K562 (cell line): ENCODE data around the gene SNCB. TPM values are rescaled to one million over a fixed set of nuclear protein-coding genes. Genes with fewer than 3 reads are reported as not detected.

ENCODE experiments used
- ELF1 ChIP-seq: fragments of 200-800 bp; sonication (Bioruptor generic); IDR thresholded peaks from 2 replicates; pipeline ENCODE4 v1.6.1; 2016; ENCODE audit warnings: missing genetic modification characterization, missing compliant biosample characterization
- HCFC1 ChIP-seq: IDR thresholded peaks from 2 replicates; pipeline ENCODE4 v1.6.1; 2012; ENCODE audit warnings: low read depth, low read length, improper control_type of control experiment
- KLF10 ChIP-seq: fragments of 250-450 bp; sonication (Bioruptor Pico); IDR thresholded peaks from 2 replicates; pipeline ENCODE4 v1.6.1; 2021; ENCODE audit warnings: matching md5 sums
- KLF16 ChIP-seq: IDR thresholded peaks from 2 replicates; pipeline ENCODE4 v1.6.1; 2016; ENCODE audit warnings: antibody characterized with exemption
- NFE2L1 ChIP-seq: fragments of 450-650 bp; IDR thresholded peaks from 2 replicates; pipeline ENCODE4 v1.6.1; 2016; ENCODE audit warnings: missing genetic modification characterization, low read depth, mild to moderate bottlenecking, missing compliant biosample characterization, moderate library complexity, borderline replicate concordance
- NR2F6 ChIP-seq: fragments of 450-650 bp; formaldehyde crosslinking; IDR thresholded peaks from 2 replicates; pipeline ENCODE4 v1.4.0; 2020; ENCODE audit warnings: mild to moderate bottlenecking
- OTX1 ChIP-seq: fragments of 450-650 bp; formaldehyde crosslinking; IDR thresholded peaks from 2 replicates; pipeline ENCODE4 v1.4.0; 2022; ENCODE audit warnings: mild to moderate bottlenecking
- PHB2 ChIP-seq: fragments of 450-650 bp; IDR thresholded peaks from 2 replicates; pipeline ENCODE4 v1.6.1; 2017; ENCODE audit warnings: low read depth
- POU5F1 ChIP-seq: fragments of 150-350 bp; IDR thresholded peaks from 2 replicates; pipeline ENCODE4 v1.6.1; 2014; ENCODE audit warnings: borderline replicate concordance, low read length, low read depth, mild to moderate bottlenecking; ENCODE audit not compliant: partially characterized antibody
- RBM14 ChIP-seq: fragments of 200-400 bp; formaldehyde crosslinking; IDR thresholded peaks from 2 replicates; pipeline ENCODE4 v1.6.1; 2018; ENCODE audit warnings: low read depth, mild to moderate bottlenecking, low read length, moderate library complexity, borderline replicate concordance; ENCODE audit not compliant: insufficient read depth
- RREB1 ChIP-seq: fragments of 250-450 bp; sonication (Bioruptor Pico); IDR thresholded peaks from 2 replicates; pipeline ENCODE4 v1.4.0; 2020
- SMARCE1 ChIP-seq: fragments of 450-650 bp; IDR thresholded peaks from 2 replicates; pipeline ENCODE4 v1.7.1; 2016; ENCODE audit warnings: mild to moderate bottlenecking
- TCFL5 ChIP-seq: fragments of 250-450 bp; sonication (Bioruptor Pico); conservative IDR thresholded peaks from 2 replicates; pipeline ENCODE4 v1.6.1; 2021; ENCODE audit warnings: mild to moderate bottlenecking, moderate library complexity, matching md5 sums
- TEAD1 ChIP-seq, 2 experiments: fragments of 450-650 bp in 1 of 2; sonication (generic) in 1 of 2; formaldehyde crosslinking; IDR thresholded peaks; 2 replicates each; pipeline versions ENCODE4 v1.4.0 to v1.8.0; 2020 to 2022; ENCODE audit warnings: mild to moderate bottlenecking in 2 of 2, missing genetic modification reagents in 1 of 2
- YBX1 ChIP-seq: fragments of 450-650 bp; IDR thresholded peaks from 2 replicates; pipeline ENCODE4 v1.7.1; 2016; ENCODE audit warnings: mild to moderate bottlenecking
- ZNF184 ChIP-seq: sonication (generic); formaldehyde crosslinking; IDR thresholded peaks from 2 replicates; pipeline ENCODE4 v1.5.0; 2020; ENCODE audit warnings: missing genetic modification reagents
- ZNF347 ChIP-seq: fragments of 450-650 bp; formaldehyde crosslinking; IDR thresholded peaks from 2 replicates; pipeline ENCODE4 v1.4.0; 2020; ENCODE audit warnings: low read depth, mild to moderate bottlenecking, moderate library complexity
- ZNF583 ChIP-seq: fragments of 250-450 bp; sonication (Bioruptor Pico); IDR thresholded peaks from 2 replicates; pipeline ENCODE4 v1.4.0; 2020
- polyA plus RNA-seq, 8 experiments: library from polyadenylated mRNA; depleted of rRNA in 4 of 8; stranded (reverse) in 5 of 8; unstranded in 3 of 8; fragments of >200 nt; fragmentation: Nextera tagmentation in 2 of 8; fragmentation: Illumina TruSeq in 1 of 8; extraction: Ambion mirVana in 2 of 8; extraction: Trizol in 1 of 8; gene quantifications; 2 replicates each; pipeline versions ENCODE4 v1.2.1 to v1.2.3, GENCODE V29; 2011 to 2014; ENCODE audit warnings: inconsistent platforms in 1 of 8, missing spikeins in 1 of 8
- total RNA-seq, 7 experiments: library from RNA; depleted of rRNA in 6 of 7; stranded (reverse); fragments of >200 nt in 6 of 7; fragmentation: Illumina TruSeq in 2 of 7; extraction: Trizol in 2 of 7; gene quantifications; 2 replicates each; pipeline versions ENCODE4 v1.2.1 to v1.2.3, GENCODE V29; 2011 to 2021; ENCODE audit warnings: low replicate concordance in 1 of 7
- TF ChIP-seq, protein P1 (sequence below): sonication (generic); formaldehyde crosslinking; IDR thresholded peaks from 2 replicates; pipeline ENCODE4 v1.8.1; 2023; ENCODE audit warnings: mild to moderate bottlenecking, missing genetic modification reagents
- TF ChIP-seq, protein P2 (sequence below): IDR thresholded peaks from 2 replicates; pipeline ENCODE4 v1.6.1; 2011; ENCODE audit warnings: borderline replicate concordance, low read depth, mild to moderate bottlenecking, moderate library complexity, low read length; ENCODE audit not compliant: insufficient read depth, poor library complexity, severe bottlenecking

The SNCB gene
- total and polyA plus RNA-seq, 9 of the 15 experiments (the other 6 are each of a cell fraction or from before 2014, with no cell fraction given), result not detected

DNA sequence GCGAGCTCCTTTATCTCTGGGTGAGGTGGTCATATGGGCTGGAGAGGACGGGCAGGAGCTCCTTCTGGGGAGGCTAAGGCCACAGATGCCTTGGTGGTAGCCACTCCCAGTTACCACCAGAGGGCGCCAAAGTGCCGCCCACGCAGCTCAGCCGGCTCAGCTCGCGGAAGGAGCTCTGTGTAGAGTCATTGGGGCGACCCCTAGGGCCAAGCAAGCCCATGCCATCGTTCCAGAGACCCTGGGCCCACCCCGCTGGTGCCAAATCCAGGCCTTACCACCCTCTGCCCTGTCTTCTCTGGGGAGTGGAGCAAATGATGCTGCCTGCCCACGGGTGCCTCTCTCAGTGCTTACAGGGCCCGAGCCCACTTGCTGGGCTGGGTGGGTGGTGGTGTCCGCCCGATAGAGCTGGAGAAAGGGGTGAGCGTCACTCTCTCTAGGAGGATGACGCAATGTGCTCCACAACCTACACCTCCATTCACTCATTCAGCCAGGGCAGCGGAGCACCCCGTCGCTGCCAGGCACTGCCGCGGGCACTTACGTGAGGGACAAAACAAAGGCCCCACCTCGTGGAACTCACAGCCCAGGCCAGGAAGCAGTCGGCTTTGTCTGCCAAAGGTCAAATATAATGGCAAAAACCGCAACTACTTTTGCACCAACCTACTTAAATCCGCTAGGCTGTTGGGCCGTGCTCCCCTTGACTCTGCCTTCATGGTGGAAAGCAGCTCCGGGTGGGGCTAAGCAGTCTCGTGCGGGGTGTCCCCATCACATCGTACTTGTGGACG is 30.7 kb upstream of the SNCB start (continued):
- TF ChIP-seq OTX1 (CRISPR knock-in tag) (no peak), TEAD1 (CRISPR knock-in tag; IDR thresholded peaks at IDR 0.05) (peak in 1 of 2 experiments; percentile 30; a peak in 1 of 4 replicates), RREB1 (no peak), KLF16 (no peak), NR2F6 (no peak), ELF1 (tag) (no peak), KLF10 (no peak), POU5F1 (no peak), PHB2 (no peak), TCFL5 (no peak), YBX1 (no peak), SMARCE1 (no peak), RBM14 (no peak), ZNF583 (CRISPR knock-in tag) (no peak), NFE2L1 (tag) (no peak), ZNF347 (no peak), HCFC1 (peak; percentile 31; the same call in 1 of the 2 replicates), ZNF184 (no peak)
- TF ChIP-seq, protein P1, sequence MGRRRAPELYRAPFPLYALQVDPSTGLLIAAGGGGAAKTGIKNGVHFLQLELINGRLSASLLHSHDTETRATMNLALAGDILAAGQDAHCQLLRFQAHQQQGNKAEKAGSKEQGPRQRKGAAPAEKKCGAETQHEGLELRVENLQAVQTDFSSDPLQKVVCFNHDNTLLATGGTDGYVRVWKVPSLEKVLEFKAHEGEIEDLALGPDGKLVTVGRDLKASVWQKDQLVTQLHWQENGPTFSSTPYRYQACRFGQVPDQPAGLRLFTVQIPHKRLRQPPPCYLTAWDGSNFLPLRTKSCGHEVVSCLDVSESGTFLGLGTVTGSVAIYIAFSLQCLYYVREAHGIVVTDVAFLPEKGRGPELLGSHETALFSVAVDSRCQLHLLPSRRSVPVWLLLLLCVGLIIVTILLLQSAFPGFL, result no peak
- TF ChIP-seq, protein P2, sequence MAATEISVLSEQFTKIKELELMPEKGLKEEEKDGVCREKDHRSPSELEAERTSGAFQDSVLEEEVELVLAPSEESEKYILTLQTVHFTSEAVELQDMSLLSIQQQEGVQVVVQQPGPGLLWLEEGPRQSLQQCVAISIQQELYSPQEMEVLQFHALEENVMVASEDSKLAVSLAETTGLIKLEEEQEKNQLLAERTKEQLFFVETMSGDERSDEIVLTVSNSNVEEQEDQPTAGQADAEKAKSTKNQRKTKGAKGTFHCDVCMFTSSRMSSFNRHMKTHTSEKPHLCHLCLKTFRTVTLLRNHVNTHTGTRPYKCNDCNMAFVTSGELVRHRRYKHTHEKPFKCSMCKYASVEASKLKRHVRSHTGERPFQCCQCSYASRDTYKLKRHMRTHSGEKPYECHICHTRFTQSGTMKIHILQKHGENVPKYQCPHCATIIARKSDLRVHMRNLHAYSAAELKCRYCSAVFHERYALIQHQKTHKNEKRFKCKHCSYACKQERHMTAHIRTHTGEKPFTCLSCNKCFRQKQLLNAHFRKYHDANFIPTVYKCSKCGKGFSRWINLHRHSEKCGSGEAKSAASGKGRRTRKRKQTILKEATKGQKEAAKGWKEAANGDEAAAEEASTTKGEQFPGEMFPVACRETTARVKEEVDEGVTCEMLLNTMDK, result peak; percentile 79
